HTERT RPE-1 (cell line): ENCODE results near the gene PKD1.
"Not testable (repeated sequence)": the region's sequence is repeated elsewhere in the genome, so short reads cannot be mapped to it uniquely, and the experiment has no call there.

Source experiments
- in situ Hi-C: fragments of 300-500 bp; cut with MboI; formaldehyde crosslinking; loops from 4 replicates; pipeline ENCODE4 v1.14.3; 2020; ENCODE audit warnings: low sequenced_read_pairs

The PKD1 gene

GRCh38 chr16:2152695-2153506 lies 17.2 kb upstream of the PKD1 start:
- in situ Hi-C loops, result no loop called here

- in situ Hi-C loops, result no loop called here
Observed at GRCh38 chr16:2151188-2152091, 15.7 kb upstream of the PKD1 start.

GRCh38 chr16:2150418-2151187 lies 14.9 kb upstream of the PKD1 start:
- in situ Hi-C loops, result no loop called here

GRCh38 chr16:2149630-2150417 lies 14.1 kb upstream of the PKD1 start:
- in situ Hi-C loops, result no loop called here

- in situ Hi-C loops, result no loop called here
Observed at GRCh38 chr16:2148714-2149629, 13.3 kb upstream of the PKD1 start.

GRCh38 chr16:2147981-2148671 lies 12.4 kb upstream of the PKD1 start, which contains the start of gene RAB26:
RAB26 (plus strand) TSS chr16:2148625; CDS start chr16:2148784, 159 bp downstream.
- in situ Hi-C loops, result no loop called here

GRCh38 chr16:2147378-2147777 lies 11.7 kb upstream of the PKD1 start:
- in situ Hi-C loops, result no loop called here

GRCh38 chr16:2145843-2146242 lies 10.1 kb upstream of the PKD1 start:
- in situ Hi-C loops, result no loop called here

- in situ Hi-C loops, result no loop called here
Observed at GRCh38 chr16:2143878-2144485, 8.3 kb upstream of the PKD1 start.

- in situ Hi-C loops, result no loop called here
Observed at GRCh38 chr16:2142942-2143877, 7.5 kb upstream of the PKD1 start.

- in situ Hi-C loops, result not testable (repeated sequence)
Observed at GRCh38 chr16:2135071-2135470, 627 bp downstream of the PKD1 start.

GRCh38 chr16:2133797-2134196 lies 1.9 kb downstream of the PKD1 start:
- in situ Hi-C loops, result not testable (repeated sequence)

GRCh38 chr16:2129890-2130447 lies 5.7 kb downstream of the PKD1 start:
- in situ Hi-C loops, result not testable (repeated sequence)

GRCh38 chr16:2129251-2129650 lies 6.4 kb downstream of the PKD1 start:
- in situ Hi-C loops, result not testable (repeated sequence)

GRCh38 chr16:2127630-2128280 lies 7.9 kb downstream of the PKD1 start:
- in situ Hi-C loops, result not testable (repeated sequence)

- in situ Hi-C loops, result not testable (repeated sequence)
Observed at GRCh38 chr16:2126928-2127556, 8.7 kb downstream of the PKD1 start.
